Stimulated activated CD8-positive, alpha-beta memory T cell treated with anti-CD3 and anti-CD28 coated beads, Interleukin-7, amount 100 ng/mL, for 4 hours (primary cell): ENCODE data around the gene EPHB1.

Source experiments
- DNase-seq, 2 donors: peaks; one replicate each; pipeline ENCODE4 v3.0.0-alpha.2; 2020; ENCODE audit warnings: low read depth in 2 of 2

EPHB1 gene

DNA sequence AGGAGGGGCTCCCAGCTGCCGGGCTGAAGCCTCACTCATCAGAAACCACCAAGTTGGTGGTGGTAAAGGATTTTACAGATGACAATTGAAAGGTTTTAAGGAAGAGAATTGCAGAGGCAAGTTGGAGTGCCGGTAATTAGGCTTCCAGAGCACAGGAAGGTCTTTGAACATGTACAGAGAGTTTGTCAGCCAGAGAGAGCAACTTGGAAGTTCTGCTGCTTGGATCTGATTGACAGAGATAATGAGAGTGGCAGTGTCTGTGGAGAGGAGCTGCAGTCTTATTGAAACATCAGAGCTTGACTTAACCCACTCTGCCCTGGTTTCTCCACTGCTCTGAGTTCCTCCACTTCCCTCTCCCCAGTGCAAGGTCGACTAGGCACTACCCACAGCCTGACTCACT is 448.6 kb downstream of the EPHB1 start:
- DNase-seq, result no peak

DNA sequence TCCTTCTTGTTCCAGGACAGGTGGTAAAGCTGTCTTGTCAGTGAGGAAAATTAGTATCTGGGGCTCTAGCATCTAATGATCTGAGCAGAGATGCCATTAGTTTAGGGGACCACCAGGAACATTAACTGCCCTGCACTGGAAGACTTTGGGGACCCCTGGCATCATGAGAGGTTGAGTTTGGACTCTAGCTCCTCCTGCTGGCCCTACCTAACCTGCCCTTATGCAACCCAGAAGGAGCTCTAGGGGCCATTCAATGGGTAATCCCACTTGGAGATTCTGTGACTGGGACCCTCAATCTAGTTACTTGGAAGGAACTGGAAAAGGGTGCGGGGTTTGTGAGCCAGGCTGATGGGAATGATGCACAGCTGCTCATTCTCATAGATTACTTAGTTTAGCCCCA is 451.0 kb downstream of the EPHB1 start:
- DNase-seq, result no peak

DNA sequence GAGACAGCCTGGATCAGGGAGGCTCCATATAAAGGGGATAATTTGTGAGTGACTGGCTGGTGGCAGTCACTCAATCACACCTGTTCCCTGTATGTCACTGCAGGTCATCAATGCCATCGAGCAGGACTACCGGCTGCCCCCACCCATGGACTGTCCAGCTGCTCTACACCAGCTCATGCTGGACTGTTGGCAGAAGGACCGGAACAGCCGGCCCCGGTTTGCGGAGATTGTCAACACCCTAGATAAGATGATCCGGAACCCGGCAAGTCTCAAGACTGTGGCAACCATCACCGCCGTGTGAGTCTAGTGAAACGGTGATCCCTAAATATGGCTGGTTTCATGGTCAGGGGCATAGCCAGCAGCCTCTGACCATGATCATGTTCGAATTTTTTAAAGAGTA is 453.2 kb downstream of the EPHB1 start:
- DNase-seq, result no peak

DNA sequence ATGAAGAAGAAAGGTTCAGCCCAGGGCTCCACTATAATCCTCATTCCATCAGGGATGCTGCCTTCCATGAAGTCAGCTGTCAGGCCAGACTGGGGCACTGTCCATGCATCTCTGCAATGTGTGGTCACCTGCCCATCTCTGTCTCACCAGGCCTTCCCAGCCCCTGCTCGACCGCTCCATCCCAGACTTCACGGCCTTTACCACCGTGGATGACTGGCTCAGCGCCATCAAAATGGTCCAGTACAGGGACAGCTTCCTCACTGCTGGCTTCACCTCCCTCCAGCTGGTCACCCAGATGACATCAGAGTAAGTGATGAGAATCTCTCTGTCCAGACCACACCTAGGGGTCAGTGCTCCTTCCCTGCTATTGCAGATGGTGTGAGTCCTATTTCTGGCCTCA is 454.1 kb downstream of the EPHB1 start:
- DNase-seq, result no peak

DNA sequence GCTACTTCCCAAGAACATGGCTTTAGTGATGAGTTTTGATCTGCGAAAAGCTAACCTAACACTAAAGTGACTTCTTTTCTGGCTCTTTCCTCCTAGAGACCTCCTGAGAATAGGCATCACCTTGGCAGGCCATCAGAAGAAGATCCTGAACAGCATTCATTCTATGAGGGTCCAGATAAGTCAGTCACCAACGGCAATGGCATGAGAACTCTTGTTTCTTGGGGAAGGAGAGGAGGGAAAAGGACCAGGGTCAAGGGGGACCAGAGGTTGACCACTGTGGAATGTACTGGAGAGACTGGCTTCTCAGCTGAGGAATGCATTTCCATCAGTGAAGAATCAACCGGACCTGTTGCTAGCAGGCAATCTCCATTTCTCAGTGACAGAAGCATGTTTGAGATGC is 463.9 kb downstream of the EPHB1 start:
- no peak for DNase-seq

GRCh38 chr3:135260025-135260424 is 465.0 kb downstream of the EPHB1 start:
- no peak for DNase-seq

GRCh38 chr3:135261214-135261775 is 466.2 kb downstream of the EPHB1 start:
- DNase-seq, result no peak

DNA sequence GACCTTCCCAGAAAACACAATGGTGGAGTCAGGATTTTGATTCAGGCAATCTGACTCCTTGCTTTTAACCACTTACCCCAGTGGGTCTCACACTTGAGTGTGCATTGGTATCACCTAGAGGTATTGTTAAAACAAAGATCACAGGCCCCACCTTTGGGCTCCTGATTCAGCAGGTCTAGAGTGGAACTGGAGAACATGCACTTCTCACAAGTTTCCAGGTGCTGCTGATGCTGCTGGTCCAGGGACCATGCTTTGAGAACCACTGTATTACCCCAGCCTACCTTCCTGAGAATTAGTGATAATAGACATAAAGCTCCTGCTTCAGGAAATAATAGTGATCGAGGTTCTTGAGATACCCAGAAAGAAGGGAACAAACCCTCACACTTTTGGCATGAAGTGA is 466.9 kb downstream of the EPHB1 start:
- DNase-seq, result no peak

DNA sequence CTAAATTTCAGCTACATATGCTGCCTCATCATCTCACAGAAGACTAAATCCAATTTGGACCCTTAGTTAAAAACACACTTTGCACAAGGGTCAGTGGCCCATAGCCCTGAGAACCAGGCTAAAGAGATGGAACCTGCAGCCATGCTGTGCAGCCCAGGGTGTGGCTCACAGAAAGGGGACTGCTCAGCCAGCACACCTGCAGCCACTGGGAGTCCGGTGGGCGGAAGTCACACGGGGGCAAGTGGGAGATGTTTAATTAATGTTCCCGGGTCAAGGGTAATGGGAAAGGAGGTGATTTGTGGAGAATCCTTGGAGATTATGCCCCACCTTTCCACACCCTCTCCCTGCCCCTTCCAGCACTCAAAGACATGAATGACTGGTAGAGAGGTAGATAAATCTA is 467.4 kb downstream of the EPHB1 start:
- no peak for DNase-seq

- no peak for DNase-seq
Measured at GRCh38 chr3:135263331-135263730, 468.3 kb downstream of the EPHB1 start.

- DNase-seq, result no peak
Measured at GRCh38 chr3:135267487-135267886, 472.4 kb downstream of the EPHB1 start.

GRCh38 chr3:135268941-135269532 is 474.0 kb downstream of the EPHB1 start:
- no peak for DNase-seq

- DNase-seq, result no peak
Measured at GRCh38 chr3:135271177-135272025, 476.3 kb downstream of the EPHB1 start.

DNA sequence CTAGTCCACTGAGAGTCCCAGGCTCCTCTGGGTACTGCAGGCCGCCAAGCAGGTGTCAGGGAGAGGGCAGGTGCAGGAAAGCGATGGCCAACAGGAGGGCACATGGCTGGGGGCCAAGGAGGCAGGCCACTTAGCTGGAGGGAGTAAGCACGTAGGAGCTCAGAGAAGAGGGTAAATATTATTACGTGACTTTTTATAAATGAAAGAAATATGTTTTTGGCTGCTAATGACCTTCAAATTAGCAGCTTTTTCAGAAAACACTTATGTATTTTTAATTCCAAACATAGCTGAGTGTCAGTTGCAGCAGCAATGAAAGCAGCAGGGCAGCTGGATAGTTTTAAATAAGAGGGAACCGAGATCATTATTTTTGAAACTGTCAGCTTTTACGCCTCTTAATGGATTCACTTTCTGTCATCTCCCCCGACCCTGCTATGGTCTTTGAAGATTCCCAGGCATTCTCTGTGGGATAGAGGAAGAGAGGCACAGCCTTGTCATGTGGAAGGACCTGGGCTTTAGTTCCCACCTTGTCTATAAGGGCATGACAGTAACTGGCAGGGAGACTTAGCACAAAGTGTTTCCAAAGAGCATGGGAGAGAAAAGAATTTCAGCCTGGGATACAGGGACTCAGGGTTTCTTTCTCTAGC is 477.1 kb downstream of the EPHB1 start:
- DNase-seq, result no peak

DNA sequence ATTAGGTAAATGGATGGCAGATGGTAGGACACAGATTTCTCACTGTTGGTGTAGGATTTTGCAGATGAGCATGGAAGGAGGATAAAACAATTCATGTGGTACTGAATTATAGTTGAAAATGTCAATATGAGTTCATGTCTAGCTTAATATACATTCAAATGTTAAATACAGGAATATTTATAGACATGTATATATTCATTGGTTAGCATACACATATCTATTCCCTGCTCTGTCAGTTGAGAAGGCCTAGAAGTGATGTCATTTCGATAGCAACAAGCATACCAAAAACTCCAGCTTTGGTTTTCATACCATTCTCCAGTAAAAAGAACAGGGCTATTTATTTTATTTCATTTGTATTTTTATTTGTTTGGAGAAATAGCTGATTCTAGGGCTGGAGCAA is 497.1 kb downstream of the EPHB1 start:
- no peak for DNase-seq

DNA sequence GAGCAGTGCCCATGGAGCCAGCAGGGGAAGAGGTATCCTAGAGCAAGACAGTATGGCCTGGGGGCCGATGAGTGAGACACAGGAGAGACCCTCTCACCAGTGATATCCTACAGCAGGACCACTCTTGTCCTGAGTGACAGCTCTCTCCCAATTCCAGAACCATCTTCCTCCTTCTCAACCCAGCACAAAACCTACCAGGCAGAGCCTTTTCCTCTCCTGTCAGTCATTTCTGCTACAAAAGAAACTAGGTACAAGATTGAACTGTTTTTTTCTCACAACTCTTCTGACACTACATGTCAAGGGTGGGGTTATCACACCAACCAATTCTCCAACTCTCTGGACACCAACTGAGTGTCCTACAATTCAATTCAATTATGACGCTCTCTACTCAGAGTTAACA is 506.6 kb downstream of the EPHB1 start:
- no peak for DNase-seq

DNA sequence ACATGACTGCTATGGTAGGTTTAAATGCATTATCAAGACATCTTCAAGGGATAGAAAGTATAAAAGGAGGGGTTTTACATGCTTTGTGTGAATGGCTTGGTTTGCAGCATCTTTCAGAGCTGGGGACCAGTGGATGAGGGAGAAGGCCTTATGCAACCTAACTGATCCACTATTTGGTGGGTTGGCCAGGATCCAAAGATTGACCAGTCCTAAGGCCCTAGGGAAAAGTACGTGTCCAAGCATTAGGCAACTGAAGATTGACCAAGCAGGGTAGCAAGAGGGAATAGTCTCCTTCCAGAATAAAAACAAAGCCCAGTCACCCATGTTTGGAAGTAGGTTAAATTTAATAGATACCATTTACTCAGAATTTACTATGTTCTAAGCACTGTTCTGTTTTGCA is 509.3 kb downstream of the EPHB1 start:
- no peak for DNase-seq
